SK-N-MC (cell line): ENCODE data around the gene OBSCN.

ENCODE experiments used
- DNase-seq: peaks from one replicate; pipeline ENCODE4 v3.0.0-alpha.2; 2011; ENCODE audit warnings: low read depth, low spot score
- H3K27ac ChIP-seq: fragments of 200-600 bp; sonication (generic); 2 replicates; pipeline ENCODE4 v1.5.1; 2016; ENCODE audit warnings: mixed run types
- H3K36me3 ChIP-seq: fragments of 200-600 bp; sonication (generic); 2 replicates; pipeline ENCODE4 v1.6.1; 2017; ENCODE audit warnings: antibody characterized with exemption, low read length, mixed read lengths; ENCODE audit not compliant: insufficient read depth
- H3K4me3 ChIP-seq: fragments of 200-600 bp; sonication (generic); 2 replicates; pipeline ENCODE4 v1.5.1; 2016
- H3K9ac ChIP-seq: fragments of 200-600 bp; sonication (generic); 2 replicates; pipeline ENCODE4 v1.8.0; 2017; ENCODE audit warnings: mixed run types, mixed read lengths; ENCODE audit not compliant: insufficient read length
- H3K9me3 ChIP-seq: fragments of 200-600 bp; sonication (generic); 2 replicates; pipeline ENCODE4 v1.6.1; 2017; ENCODE audit warnings: low read depth, mild to moderate bottlenecking, antibody characterized with exemption, low read length, moderate library complexity, mixed read lengths
- EZH2 ChIP-seq: fragments of 200-600 bp; sonication (generic); IDR thresholded peaks from one replicate; pipeline ENCODE4 v1.6.1; 2017; ENCODE audit warnings: antibody characterized with exemption
- FOXP2 ChIP-seq: optimal IDR thresholded peaks from 2 replicates; pipeline ENCODE3; 2011; ENCODE audit warnings: mild to moderate bottlenecking, moderate library complexity; ENCODE audit not compliant: insufficient read depth; ENCODE audit errors: extremely low read length, control extremely low read depth
- POLR2AphosphoS5 ChIP-seq: IDR thresholded peaks from 2 replicates; pipeline ENCODE4 v1.6.1; 2012; ENCODE audit warnings: mild to moderate bottlenecking, low read depth, low read length, borderline replicate concordance

The OBSCN gene

GRCh38 chr1:228273720-228274451, 66.0 kb downstream of the OBSCN start:
- TF ChIP-seq POLR2AphosphoS5 (no peak), FOXP2 (no peak), EZH2 (no peak)

GRCh38 chr1:228274452-228275178, 66.8 kb downstream of the OBSCN start:
- no peak overlapping the region for H3K4me3 ChIP-seq
- no peaks in the 10 kb centered on the region for H3K36me3 ChIP-seq
- H3K9ac ChIP-seq = no peak overlapping the region
- no peaks in the 10 kb centered on the region for H3K9me3 ChIP-seq
- TF ChIP-seq EZH2 (no peak), POLR2AphosphoS5 (no peak), FOXP2 (no peak)
- no peak overlapping the region for H3K27ac ChIP-seq
- no peak for DNase-seq

More at GRCh38 chr1:228273720-228274451, 66.0 kb downstream of the OBSCN start:
- no peaks in the 10 kb centered on the region for H3K36me3 ChIP-seq
- H3K9ac ChIP-seq = no peak overlapping the region
- DNase-seq = no peak
- H3K9me3 ChIP-seq = no peaks in the 10 kb centered on the region
- no peak overlapping the region for H3K4me3 ChIP-seq
- no peak overlapping the region for H3K27ac ChIP-seq

- no peaks in the 10 kb centered on the region for H3K9me3 ChIP-seq
- H3K4me3 ChIP-seq = peak overlapping the region; percentile 77
- no peak overlapping the region for H3K9ac ChIP-seq
- DNase-seq = no peak
- H3K36me3 ChIP-seq = no peaks in the 10 kb centered on the region
- TF ChIP-seq EZH2 (no peak), POLR2AphosphoS5 (no peak), FOXP2 (no peak)
- no peak overlapping the region for H3K27ac ChIP-seq
These were observed 67.3 kb downstream of the OBSCN start for GRCh38 chr1:228275179-228275429.

- H3K9me3 ChIP-seq = no peaks in the 10 kb centered on the region
- H3K9ac ChIP-seq = peak overlapping the region; percentile 72
- no peaks in the 10 kb centered on the region for H3K36me3 ChIP-seq
- no peak overlapping the region for H3K27ac ChIP-seq
- TF ChIP-seq EZH2 (no peak), POLR2AphosphoS5 (peak; percentile 62; the same call in 1 of the 2 replicates), FOXP2 (peak; percentile 38)
- peak; percentile 34 for DNase-seq
- H3K4me3 ChIP-seq = peak overlapping the region; percentile 77
These were observed 67.8 kb downstream of the OBSCN start for GRCh38 chr1:228275430-228276173.

- no peak overlapping the region for H3K27ac ChIP-seq
- no peak for TF ChIP-seq EZH2
- TF ChIP-seq POLR2AphosphoS5 = 0 out of 2 replicates have a peak, but pooled peaks have one; percentile 0
- H3K9me3 ChIP-seq = no peaks in the 10 kb centered on the region
- no peak for DNase-seq
- H3K9ac ChIP-seq = no peak overlapping the region
- peak overlapping the region; percentile 77 for H3K4me3 ChIP-seq
- no peaks in the 10 kb centered on the region for H3K36me3 ChIP-seq
These were observed 68.5 kb downstream of the OBSCN start for GRCh38 chr1:228276174-228276831.

GRCh38 chr1:228276901-228277490, 69.2 kb downstream of the OBSCN start:
- Histone ChIP-seq H3K9ac (no peak overlapping the region), H3K27ac (no peak overlapping the region), H3K9me3 (no peaks in the 10 kb centered on the region), H3K36me3 (no peaks in the 10 kb centered on the region), H3K4me3 (no peak overlapping the region)
- DNase-seq = no peak
- TF ChIP-seq EZH2 (no peak), POLR2AphosphoS5 (no peak), FOXP2 (no peak)

- no peak for TF ChIP-seq FOXP2
- TF ChIP-seq POLR2AphosphoS5 = no peak
- TF ChIP-seq EZH2 = no peak
- no peaks in the 10 kb centered on the region for H3K36me3 ChIP-seq
- no peak overlapping the region for H3K4me3 ChIP-seq
- no peak overlapping the region for H3K27ac ChIP-seq
- no peaks in the 10 kb centered on the region for H3K9me3 ChIP-seq
- no peak overlapping the region for H3K9ac ChIP-seq
- DNase-seq = no peak
These were observed 69.9 kb downstream of the OBSCN start for GRCh38 chr1:228277491-228278431.
